Measurements from ENCODE around the gene SH2D4B.

DNA sequence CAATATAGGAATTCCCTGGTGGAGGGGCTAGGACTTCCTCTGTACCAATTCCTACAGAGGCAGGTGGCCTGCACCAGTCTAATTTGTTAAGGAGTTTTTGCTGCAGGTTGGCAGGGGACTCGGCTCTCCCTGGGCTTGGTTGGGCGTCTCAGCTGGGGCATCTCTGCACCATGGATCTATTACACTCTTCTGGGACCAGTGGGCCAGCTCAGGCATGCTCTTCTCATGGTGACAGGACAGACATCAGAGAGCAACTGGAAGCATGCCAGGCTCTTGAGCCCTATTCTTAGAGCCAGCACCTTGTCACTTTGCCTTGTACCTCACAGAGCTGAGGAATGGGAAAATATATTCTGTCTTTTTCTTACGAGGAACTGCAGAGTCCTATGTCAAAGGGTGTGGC is 74.6 kb downstream of the SH2D4B start:
- TF ChIP-seq SP1 (IDR thresholded peaks at IDR 0.05; ENCODE audit: low read depth) (no peak), SIN3A (IDR thresholded peaks at IDR 0.05; ENCODE audit: low read depth) (no peak), CEBPB (IDR thresholded peaks at IDR 0.05; ENCODE audit: low read depth) (no peak), RAD21 (IDR thresholded peaks at IDR 0.05; ENCODE audit: low read depth) (no peak), EZH2 (IDR thresholded peaks at IDR 0.05) (no peak), POLR2AphosphoS5 (IDR thresholded peaks at IDR 0.05; ENCODE audit: low read depth, low read length) (no peak)
- TF ChIP-seq, protein P1, sequence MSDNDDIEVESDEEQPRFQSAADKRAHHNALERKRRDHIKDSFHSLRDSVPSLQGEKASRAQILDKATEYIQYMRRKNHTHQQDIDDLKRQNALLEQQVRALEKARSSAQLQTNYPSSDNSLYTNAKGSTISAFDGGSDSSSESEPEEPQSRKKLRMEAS (IDR thresholded peaks at IDR 0.05): no peak
- TF ChIP-seq, protein P2, sequence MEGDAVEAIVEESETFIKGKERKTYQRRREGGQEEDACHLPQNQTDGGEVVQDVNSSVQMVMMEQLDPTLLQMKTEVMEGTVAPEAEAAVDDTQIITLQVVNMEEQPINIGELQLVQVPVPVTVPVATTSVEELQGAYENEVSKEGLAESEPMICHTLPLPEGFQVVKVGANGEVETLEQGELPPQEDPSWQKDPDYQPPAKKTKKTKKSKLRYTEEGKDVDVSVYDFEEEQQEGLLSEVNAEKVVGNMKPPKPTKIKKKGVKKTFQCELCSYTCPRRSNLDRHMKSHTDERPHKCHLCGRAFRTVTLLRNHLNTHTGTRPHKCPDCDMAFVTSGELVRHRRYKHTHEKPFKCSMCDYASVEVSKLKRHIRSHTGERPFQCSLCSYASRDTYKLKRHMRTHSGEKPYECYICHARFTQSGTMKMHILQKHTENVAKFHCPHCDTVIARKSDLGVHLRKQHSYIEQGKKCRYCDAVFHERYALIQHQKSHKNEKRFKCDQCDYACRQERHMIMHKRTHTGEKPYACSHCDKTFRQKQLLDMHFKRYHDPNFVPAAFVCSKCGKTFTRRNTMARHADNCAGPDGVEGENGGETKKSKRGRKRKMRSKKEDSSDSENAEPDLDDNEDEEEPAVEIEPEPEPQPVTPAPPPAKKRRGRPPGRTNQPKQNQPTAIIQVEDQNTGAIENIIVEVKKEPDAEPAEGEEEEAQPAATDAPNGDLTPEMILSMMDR (IDR thresholded peaks at IDR 0.05 in 2 of 3, conservative IDR thresholded peaks at IDR 0.05 in 1 of 3; ENCODE audit: borderline replicate concordance in 1 of 3, insufficient read depth in 1 of 3, low read depth in 2 of 3, low read length in 2 of 3): no peak
- TF ChIP-seq, protein P3, sequence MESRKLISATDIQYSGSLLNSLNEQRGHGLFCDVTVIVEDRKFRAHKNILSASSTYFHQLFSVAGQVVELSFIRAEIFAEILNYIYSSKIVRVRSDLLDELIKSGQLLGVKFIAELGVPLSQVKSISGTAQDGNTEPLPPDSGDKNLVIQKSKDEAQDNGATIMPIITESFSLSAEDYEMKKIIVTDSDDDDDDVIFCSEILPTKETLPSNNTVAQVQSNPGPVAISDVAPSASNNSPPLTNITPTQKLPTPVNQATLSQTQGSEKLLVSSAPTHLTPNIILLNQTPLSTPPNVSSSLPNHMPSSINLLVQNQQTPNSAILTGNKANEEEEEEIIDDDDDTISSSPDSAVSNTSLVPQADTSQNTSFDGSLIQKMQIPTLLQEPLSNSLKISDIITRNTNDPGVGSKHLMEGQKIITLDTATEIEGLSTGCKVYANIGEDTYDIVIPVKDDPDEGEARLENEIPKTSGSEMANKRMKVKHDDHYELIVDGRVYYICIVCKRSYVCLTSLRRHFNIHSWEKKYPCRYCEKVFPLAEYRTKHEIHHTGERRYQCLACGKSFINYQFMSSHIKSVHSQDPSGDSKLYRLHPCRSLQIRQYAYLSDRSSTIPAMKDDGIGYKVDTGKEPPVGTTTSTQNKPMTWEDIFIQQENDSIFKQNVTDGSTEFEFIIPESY (IDR thresholded peaks at IDR 0.05; ENCODE audit: extremely low read depth, insufficient replicate concordance, low read length): no peak
